ENCODE measurements around the gene PHLDB2. TPM values are rescaled to one million over a fixed set of nuclear protein-coding genes. Genes with fewer than 3 reads are reported as not detected.

PHLDB2 gene
- total and polyA plus RNA-seq, 2 of the 13 experiments (the other 11 are each of a cell fraction or from before 2014, with no cell fraction given) = 8.4 to 23.6 TPM

DNA sequence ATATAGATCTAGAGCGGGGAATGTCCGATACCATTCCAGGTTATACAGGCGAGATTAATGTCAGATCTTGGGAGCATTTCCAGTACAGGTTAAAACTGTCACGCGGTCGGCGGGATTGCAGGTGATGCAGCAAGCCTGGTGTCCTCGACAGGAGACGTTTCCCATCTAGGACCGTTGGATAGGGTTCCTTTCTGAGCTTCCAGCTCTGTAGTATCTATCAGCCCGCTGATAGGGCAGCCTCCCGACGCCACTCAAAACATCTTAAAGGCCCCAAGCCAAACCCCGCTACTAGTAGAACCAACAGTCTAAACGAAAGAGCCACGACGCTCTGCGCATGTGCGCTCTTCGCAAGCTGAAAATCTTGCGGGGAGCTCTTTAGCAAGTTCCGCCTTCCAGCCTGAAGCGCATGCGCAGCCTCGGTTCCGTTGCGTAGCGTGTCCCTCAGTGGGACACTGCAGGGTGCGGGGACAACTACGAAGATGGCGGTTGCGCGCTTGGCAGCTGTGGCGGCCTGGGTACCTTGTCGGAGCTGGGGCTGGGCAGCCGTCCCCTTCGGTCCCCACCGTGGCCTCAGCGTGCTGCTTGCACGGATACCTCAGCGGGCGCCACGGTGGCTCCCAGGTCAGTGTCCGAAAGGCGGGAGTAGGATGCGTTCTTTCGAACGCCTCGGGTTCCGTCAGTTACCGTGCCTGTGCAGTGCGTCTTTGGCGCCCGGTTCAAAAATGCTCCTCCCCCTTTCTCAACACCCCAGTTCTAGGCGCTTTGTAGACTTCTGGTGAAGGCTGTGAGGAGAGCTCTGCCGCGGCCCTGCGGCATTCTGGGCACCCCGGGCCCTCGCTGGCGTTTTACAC lies 119.7 kb downstream of the PHLDB2 start, which contains the start of gene ABHD10 (continued):
- TF ChIP-seq ZNF431 (CRISPR knock-in tag; IDR thresholded peaks at IDR 0.05; ENCODE audit: borderline replicate concordance, low read depth) = no peak; the same call in 1 of the 2 replicates
- peak; percentile 83; the same call in 1 of the 2 replicates for TF ChIP-seq ZNF256 (CRISPR knock-in tag; conservative IDR thresholded peaks at IDR 0.05)
- no peak for TF ChIP-seq ZNF570 (CRISPR knock-in tag; IDR thresholded peaks at IDR 0.05; ENCODE audit: borderline replicate concordance)
- TF ChIP-seq ZNF572 (CRISPR knock-in tag; IDR thresholded peaks at IDR 0.05) = no peak
- TF ChIP-seq, protein P1, sequence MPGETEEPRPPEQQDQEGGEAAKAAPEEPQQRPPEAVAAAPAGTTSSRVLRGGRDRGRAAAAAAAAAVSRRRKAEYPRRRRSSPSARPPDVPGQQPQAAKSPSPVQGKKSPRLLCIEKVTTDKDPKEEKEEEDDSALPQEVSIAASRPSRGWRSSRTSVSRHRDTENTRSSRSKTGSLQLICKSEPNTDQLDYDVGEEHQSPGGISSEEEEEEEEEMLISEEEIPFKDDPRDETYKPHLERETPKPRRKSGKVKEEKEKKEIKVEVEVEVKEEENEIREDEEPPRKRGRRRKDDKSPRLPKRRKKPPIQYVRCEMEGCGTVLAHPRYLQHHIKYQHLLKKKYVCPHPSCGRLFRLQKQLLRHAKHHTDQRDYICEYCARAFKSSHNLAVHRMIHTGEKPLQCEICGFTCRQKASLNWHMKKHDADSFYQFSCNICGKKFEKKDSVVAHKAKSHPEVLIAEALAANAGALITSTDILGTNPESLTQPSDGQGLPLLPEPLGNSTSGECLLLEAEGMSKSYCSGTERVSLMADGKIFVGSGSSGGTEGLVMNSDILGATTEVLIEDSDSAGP (CRISPR knock-in tag; IDR thresholded peaks at IDR 0.05; ENCODE audit: borderline replicate concordance) = peak; percentile 95
- TF ChIP-seq KLF9 (CRISPR knock-in tag; IDR thresholded peaks at IDR 0.05; ENCODE audit: low read depth) = no peak
- TF ChIP-seq CCDC6 (CRISPR knock-in tag; IDR thresholded peaks at IDR 0.05) = peak; percentile 72; the same call in 1 of the 2 replicates
- no peak for TF ChIP-seq ZNF776 (CRISPR knock-in tag; IDR thresholded peaks at IDR 0.05)
- TF ChIP-seq GABPA (IDR thresholded peaks at IDR 0.05; ENCODE audit: low read depth, low read length) = no peak
- TF ChIP-seq GABPA (CRISPR knock-in tag; IDR thresholded peaks at IDR 0.05; ENCODE audit: low read depth) = no peak; the same call in 1 of the 2 replicates
- TF ChIP-seq, protein P2, sequence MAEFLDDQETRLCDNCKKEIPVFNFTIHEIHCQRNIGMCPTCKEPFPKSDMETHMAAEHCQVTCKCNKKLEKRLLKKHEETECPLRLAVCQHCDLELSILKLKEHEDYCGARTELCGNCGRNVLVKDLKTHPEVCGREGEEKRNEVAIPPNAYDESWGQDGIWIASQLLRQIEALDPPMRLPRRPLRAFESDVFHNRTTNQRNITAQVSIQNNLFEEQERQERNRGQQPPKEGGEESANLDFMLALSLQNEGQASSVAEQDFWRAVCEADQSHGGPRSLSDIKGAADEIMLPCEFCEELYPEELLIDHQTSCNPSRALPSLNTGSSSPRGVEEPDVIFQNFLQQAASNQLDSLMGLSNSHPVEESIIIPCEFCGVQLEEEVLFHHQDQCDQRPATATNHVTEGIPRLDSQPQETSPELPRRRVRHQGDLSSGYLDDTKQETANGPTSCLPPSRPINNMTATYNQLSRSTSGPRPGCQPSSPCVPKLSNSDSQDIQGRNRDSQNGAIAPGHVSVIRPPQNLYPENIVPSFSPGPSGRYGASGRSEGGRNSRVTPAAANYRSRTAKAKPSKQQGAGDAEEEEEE (CRISPR knock-in tag; IDR thresholded peaks at IDR 0.05; ENCODE audit: borderline replicate concordance) = peak; percentile 75; the same call in 1 of the 2 replicates
- no peak for TF ChIP-seq MBD4 (IDR thresholded peaks at IDR 0.05; ENCODE audit: borderline replicate concordance, low read length)
- TF ChIP-seq DR1 (CRISPR knock-in tag; IDR thresholded peaks at IDR 0.05) = peak; percentile 52; the same call in 1 of the 2 replicates
- TF ChIP-seq CBX5 (CRISPR knock-in tag; IDR thresholded peaks at IDR 0.05; ENCODE audit: borderline replicate concordance) = peak; percentile 68; the same call in 1 of the 2 replicates
- TF ChIP-seq MAFF (IDR thresholded peaks at IDR 0.05; ENCODE audit: low read depth, low read length) = no peak
- TF ChIP-seq ZFP36L1 (CRISPR knock-in tag; IDR thresholded peaks at IDR 0.05) = no peak
- TF ChIP-seq, protein P3, sequence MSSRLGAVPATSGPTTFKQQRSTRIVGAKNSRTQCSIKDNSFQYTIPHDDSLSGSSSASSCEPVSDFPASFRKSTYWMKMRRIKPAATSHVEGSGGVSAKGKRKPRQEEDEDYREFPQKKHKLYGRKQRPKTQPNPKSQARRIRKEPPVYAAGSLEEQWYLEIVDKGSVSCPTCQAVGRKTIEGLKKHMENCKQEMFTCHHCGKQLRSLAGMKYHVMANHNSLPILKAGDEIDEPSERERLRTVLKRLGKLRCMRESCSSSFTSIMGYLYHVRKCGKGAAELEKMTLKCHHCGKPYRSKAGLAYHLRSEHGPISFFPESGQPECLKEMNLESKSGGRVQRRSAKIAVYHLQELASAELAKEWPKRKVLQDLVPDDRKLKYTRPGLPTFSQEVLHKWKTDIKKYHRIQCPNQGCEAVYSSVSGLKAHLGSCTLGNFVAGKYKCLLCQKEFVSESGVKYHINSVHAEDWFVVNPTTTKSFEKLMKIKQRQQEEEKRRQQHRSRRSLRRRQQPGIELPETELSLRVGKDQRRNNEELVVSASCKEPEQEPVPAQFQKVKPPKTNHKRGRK (CRISPR knock-in tag; IDR thresholded peaks at IDR 0.05) = peak; percentile 66; the same call in 1 of the 2 replicates
- TF ChIP-seq PCBP2 (optimal IDR thresholded peaks at IDR 0.05; ENCODE audit: low read depth, low read length, poor library complexity, severe bottlenecking) = no peak
- TF ChIP-seq HOXA7 (CRISPR knock-in tag; IDR thresholded peaks at IDR 0.05) = no peak
- no peak; the same call in 1 of the 2 replicates for TF ChIP-seq TOE1 (CRISPR knock-in tag; IDR thresholded peaks at IDR 0.05)
- TF ChIP-seq NR1H2 (CRISPR knock-in tag; IDR thresholded peaks at IDR 0.05; ENCODE audit: borderline replicate concordance, low read depth) = no peak
- no peak for TF ChIP-seq ZNF552 (CRISPR knock-in tag; IDR thresholded peaks at IDR 0.05; ENCODE audit: borderline replicate concordance)
- TF ChIP-seq ZSCAN29 (CRISPR knock-in tag; conservative IDR thresholded peaks at IDR 0.05) = peak; percentile 80; the same call in 1 of the 2 replicates
- TF ChIP-seq, protein P4, sequence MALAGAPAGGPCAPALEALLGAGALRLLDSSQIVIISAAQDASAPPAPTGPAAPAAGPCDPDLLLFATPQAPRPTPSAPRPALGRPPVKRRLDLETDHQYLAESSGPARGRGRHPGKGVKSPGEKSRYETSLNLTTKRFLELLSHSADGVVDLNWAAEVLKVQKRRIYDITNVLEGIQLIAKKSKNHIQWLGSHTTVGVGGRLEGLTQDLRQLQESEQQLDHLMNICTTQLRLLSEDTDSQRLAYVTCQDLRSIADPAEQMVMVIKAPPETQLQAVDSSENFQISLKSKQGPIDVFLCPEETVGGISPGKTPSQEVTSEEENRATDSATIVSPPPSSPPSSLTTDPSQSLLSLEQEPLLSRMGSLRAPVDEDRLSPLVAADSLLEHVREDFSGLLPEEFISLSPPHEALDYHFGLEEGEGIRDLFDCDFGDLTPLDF (CRISPR knock-in tag; IDR thresholded peaks at IDR 0.05) = peak; percentile 64; the same call in 1 of the 2 replicates
